ENCODE data around the gene CTDP1. TPM values are rescaled to one million over a fixed set of nuclear protein-coding genes. Genes with fewer than 3 reads are reported as not detected.
"Not testable (repeated sequence)": the region's sequence is repeated elsewhere in the genome, so short reads cannot be mapped to it uniquely, and the experiment has no call there.

CTDP1 gene
- polyA plus RNA-seq, 1 donor = 7.8 TPM

GRCh38 chr18:79724299-79725080 lies 44.9 kb downstream of the CTDP1 start:
- no peak for DNase-seq (ENCODE audit: low read depth)

- no peak for DNase-seq (ENCODE audit: low read depth)
Observed at GRCh38 chr18:79725486-79725885, 45.9 kb downstream of the CTDP1 start.

GRCh38 chr18:79726721-79727120 lies 47.1 kb downstream of the CTDP1 start:
- no peak for DNase-seq (ENCODE audit: low read depth)

- no peak for DNase-seq (ENCODE audit: low read depth)
Observed at GRCh38 chr18:79727211-79727610, 47.6 kb downstream of the CTDP1 start.

DNA sequence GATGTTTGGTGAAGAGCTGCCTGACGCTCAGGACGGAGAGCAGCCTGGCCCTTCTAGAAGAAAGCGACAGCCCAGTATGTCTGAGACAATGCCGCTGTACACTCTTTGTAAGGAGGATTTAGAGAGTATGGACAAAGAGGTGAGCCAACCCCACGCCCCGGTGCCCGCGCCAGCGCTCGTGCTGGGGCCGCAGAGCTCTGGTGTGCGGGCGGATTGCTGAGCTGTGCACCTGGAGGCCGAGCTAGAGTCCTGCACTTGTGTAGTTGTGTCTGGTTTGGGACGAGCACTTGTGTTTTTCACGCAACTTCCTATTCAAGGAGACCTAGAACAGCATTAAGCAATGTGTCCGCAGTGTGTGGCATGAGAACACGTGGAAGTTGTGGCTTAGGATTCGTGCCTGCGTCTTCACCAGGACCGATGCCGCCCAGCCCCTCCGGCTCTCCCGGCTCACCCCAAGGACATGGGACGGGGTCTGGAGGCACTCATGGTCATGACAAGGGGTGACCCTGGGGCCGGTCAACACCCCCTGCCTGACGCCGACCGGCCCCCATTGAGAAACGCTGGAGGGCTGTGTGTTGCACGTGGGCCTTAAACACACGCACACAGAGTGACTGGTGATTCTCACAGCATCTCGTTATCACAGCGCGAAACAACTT lies 49.5 kb downstream of the CTDP1 start:
- no peak for DNase-seq (ENCODE audit: low read depth)

DNA sequence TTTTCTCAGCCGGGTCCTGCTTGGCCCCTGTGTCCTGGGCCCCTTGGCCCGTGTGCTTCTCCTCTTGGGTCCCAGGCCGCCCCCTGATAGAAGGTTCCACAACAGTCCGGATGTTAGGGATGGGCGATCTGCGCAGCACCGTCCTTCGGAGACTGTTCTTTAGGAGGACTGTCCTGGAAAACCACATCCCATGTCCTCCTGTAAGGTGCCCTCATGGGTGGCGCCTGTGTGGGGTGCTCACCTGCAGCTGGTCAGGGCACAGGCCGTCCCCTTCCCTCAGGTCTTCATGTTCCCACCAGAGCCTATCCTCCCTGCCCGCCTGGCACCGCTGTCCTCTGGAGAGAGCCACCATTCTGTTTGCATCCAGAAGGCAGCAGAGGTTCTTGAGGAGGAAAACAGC lies 50.0 kb downstream of the CTDP1 start:
- DNase-seq (ENCODE audit: low read depth) = no peak

DNA sequence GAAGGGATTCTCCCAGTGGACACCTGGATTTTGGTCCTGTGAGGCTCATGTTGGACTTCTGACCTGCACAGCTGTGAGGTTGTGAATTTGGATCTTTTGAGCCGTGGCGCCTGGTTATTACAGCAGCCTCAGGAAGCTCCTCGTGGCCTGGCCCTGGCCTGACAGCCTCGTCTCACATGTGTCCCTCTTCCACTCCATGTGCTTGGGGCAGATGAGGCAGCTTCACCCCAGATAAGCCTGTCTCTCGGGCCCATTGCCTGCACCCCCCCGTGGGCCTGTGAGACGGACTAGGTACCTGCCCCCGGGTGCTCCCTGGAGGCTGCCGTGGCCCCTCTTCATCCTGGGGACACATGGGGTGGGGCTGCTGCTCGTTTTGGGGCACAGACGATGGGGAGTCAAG lies 51.2 kb downstream of the CTDP1 start:
- DNase-seq (ENCODE audit: low read depth) = no peak

- DNase-seq (ENCODE audit: low read depth) = not testable (repeated sequence)
Observed at GRCh38 chr18:79731881-79732720, 52.5 kb downstream of the CTDP1 start.

- no peak for DNase-seq (ENCODE audit: low read depth)
Observed at GRCh38 chr18:79732721-79733025, 53.1 kb downstream of the CTDP1 start.

GRCh38 chr18:79733135-79733701 lies 53.6 kb downstream of the CTDP1 start:
- DNase-seq (ENCODE audit: low read depth) = no peak

- no peak for DNase-seq (ENCODE audit: low read depth)
Observed at GRCh38 chr18:79733986-79734770, 54.6 kb downstream of the CTDP1 start.

- no peak for DNase-seq (ENCODE audit: low read depth)
Observed at GRCh38 chr18:79735071-79735980, 55.7 kb downstream of the CTDP1 start.

GRCh38 chr18:79736230-79736629 lies 56.6 kb downstream of the CTDP1 start:
- no peak for DNase-seq (ENCODE audit: low read depth)

- DNase-seq (ENCODE audit: low read depth) = no peak
Observed at GRCh38 chr18:79736846-79737245, 57.2 kb downstream of the CTDP1 start.

GRCh38 chr18:79737426-79737825 lies 57.8 kb downstream of the CTDP1 start:
- no peak for DNase-seq (ENCODE audit: low read depth)

DNA sequence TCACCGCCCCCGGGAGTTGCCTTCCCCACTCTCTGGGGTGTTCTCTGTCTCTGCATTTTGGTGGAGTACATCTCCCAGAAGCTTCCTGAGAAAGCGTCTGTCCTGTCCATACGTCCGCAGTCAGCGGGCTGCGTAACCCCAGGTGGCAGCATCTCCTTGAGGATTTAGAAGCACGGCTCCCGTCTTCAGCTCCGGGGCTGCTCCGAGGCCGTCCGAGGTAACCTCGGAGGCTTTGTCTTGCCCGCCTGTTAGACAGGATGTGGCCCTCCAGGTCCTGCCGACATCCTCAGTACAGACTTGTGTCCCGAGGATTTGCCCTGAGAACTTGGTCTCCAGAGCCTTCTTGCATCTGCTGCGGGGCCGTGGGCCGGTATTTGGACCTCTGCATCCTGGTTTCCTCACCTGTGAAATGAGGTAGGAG lies 58.4 kb downstream of the CTDP1 start:
- DNase-seq (ENCODE audit: low read depth) = no peak

DNA sequence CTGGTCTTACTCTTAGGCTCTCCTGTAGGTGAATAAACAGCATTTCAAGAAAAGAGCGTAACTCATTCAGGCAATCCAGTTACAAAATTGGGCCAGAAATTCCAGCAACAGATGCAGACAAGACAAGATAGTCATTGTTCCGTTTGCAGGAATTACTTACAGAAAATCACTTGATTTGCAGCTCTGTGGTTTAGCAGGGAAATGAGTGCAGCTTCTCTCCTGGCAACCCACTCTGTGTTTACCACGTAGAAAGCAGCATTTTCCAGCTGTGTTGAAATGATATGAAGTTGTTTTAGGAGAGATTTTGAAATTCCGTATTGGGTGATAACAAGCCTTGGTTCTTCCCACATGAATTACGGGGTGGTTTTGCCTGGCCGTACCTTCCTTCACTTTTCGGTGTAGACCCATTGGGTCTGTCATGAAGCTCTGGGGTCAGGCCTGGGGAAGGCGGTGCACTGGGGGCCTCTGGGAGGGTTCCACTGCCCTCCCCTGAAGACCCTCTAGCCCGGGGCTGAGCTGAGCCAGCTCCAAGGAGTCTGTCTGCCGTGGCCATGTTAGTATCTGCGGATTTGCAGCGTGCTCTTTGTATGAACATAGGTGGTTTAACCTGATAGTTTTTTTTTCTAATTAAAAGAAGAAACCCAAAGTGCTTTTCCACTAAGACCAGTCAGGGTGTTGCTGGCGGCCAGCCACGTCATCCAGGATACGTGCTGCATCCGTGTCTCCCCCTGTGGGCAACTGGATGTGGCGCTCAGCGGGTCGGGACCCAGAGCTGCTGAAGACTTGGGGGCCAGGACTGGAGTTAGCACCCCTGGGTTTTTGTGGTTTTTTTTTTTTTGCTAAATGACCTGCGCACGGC lies 59.2 kb downstream of the CTDP1 start:
- DNase-seq (ENCODE audit: low read depth) = peak; percentile 29

- DNase-seq (ENCODE audit: low read depth) = no peak
Observed at GRCh38 chr18:79739440-79739778, 59.8 kb downstream of the CTDP1 start.

GRCh38 chr18:79740047-79740446 lies 60.4 kb downstream of the CTDP1 start:
- not testable (repeated sequence) for DNase-seq (ENCODE audit: low read depth)

Measured in forelimb muscle (tissue), 1 donor.